SIG-M5 treated with dmso at 0.1 percent for 504 hours (cell line): ENCODE data around the gene ZNF678.
"Not testable (repeated sequence)": the region's sequence is repeated elsewhere in the genome, so short reads cannot be mapped to it uniquely, and the experiment has no call there.

Experiments
- DNase-seq: peaks from one replicate; lab custom pipeline; 2025; ENCODE audit not compliant: unreplicated experiment; lab: John Stamatoyannopoulos, UW

ZNF678 gene

GRCh38 chr1:227549892-227550291, 13.5 kb upstream of the ZNF678 start:
- no peak for DNase-seq

GRCh38 chr1:227551881-227552280, 11.5 kb upstream of the ZNF678 start:
- DNase-seq, result not testable (repeated sequence)

- DNase-seq, result no peak
Observed at GRCh38 chr1:227556288-227556687, 7.1 kb upstream of the ZNF678 start.

- no peak for DNase-seq
Observed at GRCh38 chr1:227557962-227558725, 5.2 kb upstream of the ZNF678 start.

- no peak for DNase-seq
Observed at GRCh38 chr1:227558732-227559262, 4.6 kb upstream of the ZNF678 start.

GRCh38 chr1:227559499-227559898, 3.9 kb upstream of the ZNF678 start:
- no peak for DNase-seq

- no peak for DNase-seq
Observed at GRCh38 chr1:227559926-227560325, 3.4 kb upstream of the ZNF678 start.

- no peak for DNase-seq
Observed at GRCh38 chr1:227560393-227561173, 2.8 kb upstream of the ZNF678 start.

GRCh38 chr1:227561241-227561907, 2.0 kb upstream of the ZNF678 start:
- no peak for DNase-seq

GRCh38 chr1:227562037-227562436, 1.3 kb upstream of the ZNF678 start:
- DNase-seq, result no peak

GRCh38 chr1:227562933-227563323, 428 bp upstream of the ZNF678 start:
- DNase-seq, result no peak

GRCh38 chr1:227567256-227567655, 3.9 kb downstream of the ZNF678 start:
- DNase-seq, result no peak

GRCh38 chr1:227568593-227568992, 5.2 kb downstream of the ZNF678 start:
- no peak for DNase-seq

- DNase-seq, result no peak
Observed at GRCh38 chr1:227572752-227573151, 9.4 kb downstream of the ZNF678 start.

GRCh38 chr1:227574926-227575325, 11.6 kb downstream of the ZNF678 start:
- no peak for DNase-seq

GRCh38 chr1:227576189-227576588, 12.8 kb downstream of the ZNF678 start:
- DNase-seq, result no peak

- DNase-seq, result no peak
Observed at GRCh38 chr1:227577500-227577899, 14.1 kb downstream of the ZNF678 start.

- DNase-seq, result no peak
Observed at GRCh38 chr1:227583354-227583753, 20.0 kb downstream of the ZNF678 start.

- DNase-seq, result no peak
Observed at GRCh38 chr1:227586733-227587132, 23.4 kb downstream of the ZNF678 start.

- DNase-seq, result no peak
Observed at GRCh38 chr1:227587968-227588367, 24.6 kb downstream of the ZNF678 start.

GRCh38 chr1:227588769-227589168, 25.4 kb downstream of the ZNF678 start:
- DNase-seq, result not testable (repeated sequence)

- not testable (repeated sequence) for DNase-seq
Observed at GRCh38 chr1:227589777-227590176, 26.4 kb downstream of the ZNF678 start.
